DMS53 treated with DMSO at 0.1 percent for 48 hours (cell line): ENCODE measurements around the gene EVA1C.
"Not testable (repeated sequence)": the region's sequence is repeated elsewhere in the genome, so short reads cannot be mapped to it uniquely, and the experiment has no call there.

Source experiments
- DNase-seq: peaks from one replicate; lab custom pipeline; 2025; ENCODE audit not compliant: unreplicated experiment; lab: John Stamatoyannopoulos, UW

EVA1C gene

GRCh38 chr21:32521736-32522355 is 109.3 kb downstream of the EVA1C start:
- no peak for DNase-seq

GRCh38 chr21:32523463-32523862 is 111.0 kb downstream of the EVA1C start:
- DNase-seq, result no peak

- DNase-seq, result no peak
Measured at GRCh38 chr21:32523988-32524719, 111.6 kb downstream of the EVA1C start.

GRCh38 chr21:32525282-32525681 is 112.8 kb downstream of the EVA1C start:
- DNase-seq, result no peak

DNA sequence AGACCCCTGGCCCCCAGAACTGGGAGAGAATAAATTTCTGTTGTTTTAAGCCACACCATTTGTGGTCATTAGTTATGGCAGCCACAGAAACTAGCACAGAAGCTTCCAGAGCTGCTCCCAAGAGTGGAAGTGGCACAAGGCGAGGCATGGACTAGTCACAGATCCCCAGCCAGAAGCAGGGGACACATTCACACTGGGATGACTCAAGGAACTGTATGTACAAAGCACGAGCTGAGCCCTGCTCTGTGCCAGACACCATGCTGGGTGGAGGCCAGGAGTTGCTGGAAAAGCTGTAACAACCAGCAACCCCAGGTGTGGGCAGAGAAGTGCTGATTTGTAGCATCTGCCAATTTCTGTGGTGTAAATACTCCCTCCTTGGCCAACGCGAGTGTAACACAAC is 117.2 kb downstream of the EVA1C start:
- no peak for DNase-seq

DNA sequence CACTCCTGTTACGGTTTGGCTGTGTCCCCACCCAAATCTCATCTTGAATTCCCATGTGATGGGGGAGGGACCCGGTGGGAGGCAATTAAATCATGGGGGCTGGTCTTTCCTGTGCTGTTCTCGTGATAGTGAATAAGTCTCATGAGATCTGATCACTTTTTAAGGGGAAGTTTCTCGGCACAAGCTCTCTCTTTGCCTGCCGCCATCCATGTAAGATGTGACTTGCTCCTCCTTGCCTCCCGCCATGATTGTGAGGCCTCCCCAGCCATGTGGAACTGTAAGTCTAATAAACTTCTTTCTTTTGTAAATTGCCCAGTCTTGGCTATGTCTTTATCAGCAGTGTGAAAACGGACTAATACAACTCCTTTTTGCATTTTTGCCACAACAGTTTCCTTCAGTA is 118.3 kb downstream of the EVA1C start:
- not testable (repeated sequence) for DNase-seq

GRCh38 chr21:32531561-32531960 is 119.1 kb downstream of the EVA1C start:
- not testable (repeated sequence) for DNase-seq

GRCh38 chr21:32532636-32533035 is 120.1 kb downstream of the EVA1C start:
- no peak for DNase-seq

GRCh38 chr21:32533053-32533452 is 120.5 kb downstream of the EVA1C start:
- DNase-seq, result no peak

- no peak for DNase-seq
Measured at GRCh38 chr21:32533611-32534010, 121.1 kb downstream of the EVA1C start.

- DNase-seq, result no peak
Measured at GRCh38 chr21:32534113-32534512, 121.6 kb downstream of the EVA1C start.

DNA sequence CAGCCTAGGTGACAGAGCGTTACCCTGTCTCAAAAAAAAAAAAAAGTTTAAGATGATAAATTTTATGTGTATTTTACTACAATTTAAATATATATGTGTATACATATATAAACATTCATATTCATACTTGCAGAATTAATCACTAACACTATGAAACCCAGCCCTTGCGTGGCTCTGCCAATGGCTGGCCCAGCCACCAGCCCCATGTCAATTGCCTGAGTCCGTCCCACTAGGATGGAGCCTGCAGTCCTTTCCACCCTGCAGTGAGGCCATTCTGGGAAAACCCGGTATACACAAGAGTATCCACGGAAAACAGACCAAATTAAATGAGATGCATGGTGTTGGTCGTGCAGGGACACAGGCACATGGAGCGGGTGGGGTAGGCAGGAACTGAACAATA is 123.1 kb downstream of the EVA1C start:
- no peak for DNase-seq

- no peak for DNase-seq
Measured at GRCh38 chr21:32537569-32537881, 125.0 kb downstream of the EVA1C start.

- no peak for DNase-seq
Measured at GRCh38 chr21:32538147-32538792, 125.8 kb downstream of the EVA1C start.

DNA sequence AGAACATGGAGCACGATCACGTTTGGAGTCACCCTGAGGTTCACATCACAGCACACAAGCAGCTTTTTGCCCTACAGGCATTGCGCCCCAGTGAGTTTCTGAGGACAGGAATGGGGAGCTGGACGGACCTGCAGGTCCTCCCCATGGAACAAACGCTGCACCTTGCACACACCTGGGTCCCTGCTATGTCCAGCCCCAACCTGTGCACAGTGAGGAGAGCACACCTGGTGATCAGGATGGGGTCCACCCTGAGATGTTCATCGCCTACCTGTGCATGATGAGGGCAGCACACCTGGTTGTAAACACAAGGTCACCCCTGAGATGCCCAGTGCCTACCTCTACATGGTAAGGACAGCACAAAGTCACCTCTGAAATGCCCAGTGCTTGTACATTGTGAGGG is 126.9 kb downstream of the EVA1C start:
- DNase-seq, result no peak

- not testable (repeated sequence) for DNase-seq
Measured at GRCh38 chr21:32543056-32543455, 130.6 kb downstream of the EVA1C start.

GRCh38 chr21:32543975-32544374 is 131.5 kb downstream of the EVA1C start:
- no peak for DNase-seq

DNA sequence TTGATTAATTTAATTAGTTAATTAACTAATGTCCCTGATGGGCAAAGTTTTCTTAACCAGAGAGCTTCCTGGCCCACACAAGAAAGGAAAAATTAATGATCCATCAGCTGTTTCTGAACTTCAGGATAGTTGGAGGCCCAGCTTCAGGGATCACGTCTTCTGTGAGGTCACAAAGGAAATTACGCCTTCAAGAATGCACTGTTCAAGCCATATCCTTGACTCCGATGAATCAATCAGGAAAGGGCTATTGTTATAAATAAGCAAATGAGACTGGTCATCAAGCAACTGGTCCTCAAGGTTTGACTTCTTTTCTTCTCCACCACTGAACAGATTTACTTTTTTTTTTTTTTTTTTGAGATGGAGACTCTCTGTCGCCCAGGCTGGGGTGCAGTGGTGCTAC is 132.2 kb downstream of the EVA1C start:
- no peak for DNase-seq

DNA sequence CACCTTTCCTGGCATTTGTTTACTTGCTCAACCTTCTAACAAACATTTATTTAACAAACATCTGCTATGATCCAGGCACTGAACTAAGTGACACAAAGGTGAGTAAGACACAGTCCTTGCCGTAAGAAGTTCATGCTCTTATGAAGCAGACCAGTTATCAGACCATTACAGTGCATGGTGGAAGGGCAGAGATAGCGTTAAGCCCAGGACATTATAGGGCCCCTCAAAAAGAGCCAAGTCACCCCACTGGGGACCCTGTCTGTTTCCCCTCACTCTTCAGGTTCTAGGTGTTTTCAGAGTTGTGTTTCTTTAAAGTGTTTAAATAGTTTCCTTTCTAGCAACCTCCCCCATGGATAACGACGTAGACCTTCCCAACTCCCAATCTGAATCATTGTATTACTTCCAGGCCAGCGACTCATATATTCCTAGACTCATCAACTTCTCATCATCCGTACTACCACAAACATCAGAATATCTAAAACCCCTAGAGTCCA is 133.5 kb downstream of the EVA1C start:
- DNase-seq, result no peak

- no peak for DNase-seq
Measured at GRCh38 chr21:32547018-32547417, 134.5 kb downstream of the EVA1C start.

DNA sequence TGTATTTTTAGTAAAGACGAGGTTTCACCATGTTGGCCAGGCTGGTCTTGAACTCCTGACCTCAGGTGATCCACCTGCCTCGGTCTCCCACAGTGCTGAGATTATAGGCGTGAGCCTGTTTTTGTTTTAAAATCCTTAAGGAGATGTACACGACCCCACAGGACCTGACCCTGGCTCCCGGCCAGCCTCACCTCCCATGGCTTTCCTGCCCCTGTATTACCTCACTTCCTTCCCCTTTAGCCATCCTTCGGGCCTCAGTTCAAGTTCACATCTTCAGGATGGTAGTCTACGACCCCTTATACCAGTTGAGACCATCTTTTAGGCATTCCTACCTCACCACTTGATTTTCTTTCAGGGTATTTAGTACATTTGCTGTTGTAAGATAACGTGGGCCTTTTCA is 136.5 kb downstream of the EVA1C start:
- no peak for DNase-seq

DNA sequence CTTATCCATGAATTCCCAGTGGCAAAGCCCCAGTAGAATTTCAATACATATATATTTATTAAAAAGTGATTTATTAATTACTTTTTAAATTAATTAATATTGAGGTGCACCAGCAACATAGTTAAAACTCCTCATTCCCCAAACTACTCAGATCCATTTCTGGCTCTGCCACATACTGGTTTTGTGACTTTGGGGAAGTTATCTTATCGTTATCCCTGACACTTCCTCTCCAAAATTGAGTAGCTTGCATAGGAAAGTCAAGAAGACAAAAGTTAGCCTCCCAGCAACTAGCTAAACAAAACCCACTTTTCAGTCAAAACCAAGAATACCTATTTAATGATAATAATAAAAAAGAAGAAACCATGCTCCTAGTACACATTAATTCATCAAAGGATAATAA is 136.9 kb downstream of the EVA1C start:
- no peak for DNase-seq
